Muscle of leg (tissue), 11 donors: ENCODE results near the gene PAGE5. TPM values are rescaled to one million over a fixed set of nuclear protein-coding genes. Genes with fewer than 3 reads are reported as not detected.

ENCODE experiments used
- DNase-seq: peaks from one replicate; pipeline ENCODE4 v3.0.0; 2013
- H3K27ac ChIP-seq: one replicate; pipeline ENCODE4 v1.5.1; 2013; ENCODE audit warnings: mild to moderate bottlenecking, low read length, control low read depth
- H3K27me3 ChIP-seq: one replicate; pipeline ENCODE4 v1.6.1; 2013; ENCODE audit warnings: low read length; ENCODE audit not compliant: control insufficient read depth, insufficient read depth
- H3K36me3 ChIP-seq: one replicate; pipeline ENCODE4 v1.6.1; 2013; ENCODE audit warnings: low read length; ENCODE audit not compliant: control insufficient read depth, insufficient read depth
- H3K4me1 ChIP-seq: one replicate; pipeline ENCODE4 v1.6.1; 2013; ENCODE audit warnings: low read length; ENCODE audit not compliant: control insufficient read depth, insufficient read depth
- H3K4me3 ChIP-seq: one replicate; pipeline ENCODE4 v1.5.1; 2013; ENCODE audit warnings: low read length, control low read depth
- H3K9me3 ChIP-seq: replicated peaks from 2 replicates; pipeline ENCODE4 v1.6.1; 2013; ENCODE audit warnings: low read depth, low read length; ENCODE audit not compliant: control insufficient read depth
- WGBS: methylation state at CpG from one replicate; pipeline ENCODE4 v1.1.5; 2013; ENCODE audit warnings: missing lambda C conversion rate; ENCODE audit not compliant: insufficient coverage; 5-methylcytosine and 5-hydroxymethylcytosine counted together
- polyA plus RNA-seq, 8 donors: library from polyadenylated mRNA; unstranded; fragments of 120-200 nt; gene quantifications; one replicate each; pipeline versions ENCODE4 v1.2.1 to v1.2.3, GENCODE V29; 2013; ENCODE audit warnings: inconsistent platforms in 1 of 8, low replicate concordance in 1 of 8; ENCODE audit not compliant: insufficient read length in 8 of 8, insufficient read depth in 1 of 8
- total RNA-seq: library from RNA; stranded (reverse); fragments of 120-200 nt; gene quantifications from one replicate; pipeline ENCODE4 v1.2.4, GENCODE V29; 2013

The PAGE5 gene
- total and polyA plus RNA-seq, 9 donors = not detected

DNA sequence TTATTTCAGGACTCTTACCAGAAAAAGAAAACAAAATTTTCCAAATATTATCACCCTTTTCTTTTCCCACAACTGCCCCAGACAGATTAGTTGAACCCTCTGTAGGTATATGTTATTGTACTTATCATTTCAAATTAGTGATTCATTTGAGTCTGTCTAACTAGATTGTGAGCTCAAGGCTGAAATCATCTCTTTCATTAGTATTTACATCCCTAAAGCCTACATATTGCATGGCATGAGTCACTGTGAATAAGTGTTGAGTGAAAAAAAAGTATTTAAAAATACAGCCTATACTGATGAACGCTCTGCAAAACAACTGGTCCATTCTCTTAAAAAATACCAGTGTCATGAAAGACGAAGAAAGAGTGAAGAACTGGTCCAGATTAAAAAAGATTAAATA, 40.7 kb downstream of the PAGE5 start:
- Histone ChIP-seq H3K4me3 (no peak overlapping the region), H3K27me3 (peaks cover 3% of the 10 kb centered on the region), H3K4me1 (no peaks in the 10 kb centered on the region), H3K9me3 (no peaks in the 10 kb centered on the region), H3K36me3 (no peaks in the 10 kb centered on the region), H3K27ac (no peak overlapping the region)
- no peak for DNase-seq
- WGBS = no CpG with 5 or more reads among the region's 2 CpGs

GRCh38 chrX:55264816-55265215, 44.7 kb downstream of the PAGE5 start, which contains the start of gene PAGE3:
TSS of gene PAGE3 (minus strand) at chrX:55264916. CDS start at chrX:55263903, 1,013 bp downstream.
- H3K27ac ChIP-seq = no peak within 1 kb of the TSS
- WGBS = 76% methylated on average over 4 of the region's 5 CpGs
- H3K4me1 ChIP-seq = no peaks in the 10 kb centered on the region
- DNase-seq = no peak
- peaks cover 9% of the 10 kb centered on the region for H3K9me3 ChIP-seq
- H3K27me3 ChIP-seq = peaks cover 3% of the 10 kb centered on the region
- no peak within 1 kb of the TSS for H3K4me3 ChIP-seq
- no peaks in the 10 kb centered on the region for H3K36me3 ChIP-seq

Other genes with a start within 250 kb of the PAGE5 start
- gene PFKFB1, start 226.2 kb upstream of the PAGE5 start, total RNA-seq = 0.35 TPM
- gene PFKFB1, start 226.2 kb upstream of the PAGE5 start, polyA plus RNA-seq = 1 to 10 TPM in 2 of 8 donors, under 1 TPM in 6; 0.30 to 1.7 (median 0.70) TPM
- 3.7 TPM for gene APEX2, start 220.0 kb upstream of the PAGE5 start, total RNA-seq
- gene APEX2, start 220.0 kb upstream of the PAGE5 start, polyA plus RNA-seq = 10 to 100 TPM in 6 of 8 donors, 1 to 10 TPM in 2; 9.0 to 12.6 (median 10.8) TPM
- 29.3 TPM for gene ALAS2, start 189.4 kb upstream of the PAGE5 start, total RNA-seq
- 10 to 100 TPM; 17.6 to 64.6 (median 46.1) TPM for gene ALAS2, start 189.4 kb upstream of the PAGE5 start, polyA plus RNA-seq
- gene PAGE2B, start 145.3 kb upstream of the PAGE5 start, total RNA-seq = not detected
- under 1 TPM in 3 of 8 donors, not detected in 5; 0.26 to 0.28 (median 0.27) TPM for gene PAGE2B, start 145.3 kb upstream of the PAGE5 start, polyA plus RNA-seq
- gene PAGE2, start 131.3 kb upstream of the PAGE5 start, total RNA-seq = not detected
- not detected for gene PAGE2, start 131.3 kb upstream of the PAGE5 start, polyA plus RNA-seq
- gene PAGE3, start 44.6 kb downstream of the PAGE5 start, total RNA-seq = not detected
- not detected for gene PAGE3, start 44.6 kb downstream of the PAGE5 start, polyA plus RNA-seq
- gene MAGEH1, start 231.8 kb downstream of the PAGE5 start, total RNA-seq = 63.6 TPM
- gene MAGEH1, start 231.8 kb downstream of the PAGE5 start, polyA plus RNA-seq = 10 to 100 TPM; 42.5 to 61.3 (median 46.1) TPM